Ureter (tissue), 1 donor: ENCODE measurements around the gene PLOD3. TPM values are rescaled to one million over a fixed set of nuclear protein-coding genes. Genes with fewer than 3 reads are reported as not detected.
"Not testable (repeated sequence)": the region's sequence is repeated elsewhere in the genome, so short reads cannot be mapped to it uniquely, and the experiment has no call there.

Source experiments
- DNase-seq: peaks from one replicate; pipeline ENCODE4 v3.0.0-alpha.2; 2020; ENCODE audit warnings: low spot score
- total RNA-seq: library from RNA; stranded (reverse); gene quantifications from one replicate; pipeline ENCODE4 v1.2.4, GENCODE V29; 2023
- donor health status: DM: yes; HTN: yes; CAD: no.

Gene PLOD3, protein sequence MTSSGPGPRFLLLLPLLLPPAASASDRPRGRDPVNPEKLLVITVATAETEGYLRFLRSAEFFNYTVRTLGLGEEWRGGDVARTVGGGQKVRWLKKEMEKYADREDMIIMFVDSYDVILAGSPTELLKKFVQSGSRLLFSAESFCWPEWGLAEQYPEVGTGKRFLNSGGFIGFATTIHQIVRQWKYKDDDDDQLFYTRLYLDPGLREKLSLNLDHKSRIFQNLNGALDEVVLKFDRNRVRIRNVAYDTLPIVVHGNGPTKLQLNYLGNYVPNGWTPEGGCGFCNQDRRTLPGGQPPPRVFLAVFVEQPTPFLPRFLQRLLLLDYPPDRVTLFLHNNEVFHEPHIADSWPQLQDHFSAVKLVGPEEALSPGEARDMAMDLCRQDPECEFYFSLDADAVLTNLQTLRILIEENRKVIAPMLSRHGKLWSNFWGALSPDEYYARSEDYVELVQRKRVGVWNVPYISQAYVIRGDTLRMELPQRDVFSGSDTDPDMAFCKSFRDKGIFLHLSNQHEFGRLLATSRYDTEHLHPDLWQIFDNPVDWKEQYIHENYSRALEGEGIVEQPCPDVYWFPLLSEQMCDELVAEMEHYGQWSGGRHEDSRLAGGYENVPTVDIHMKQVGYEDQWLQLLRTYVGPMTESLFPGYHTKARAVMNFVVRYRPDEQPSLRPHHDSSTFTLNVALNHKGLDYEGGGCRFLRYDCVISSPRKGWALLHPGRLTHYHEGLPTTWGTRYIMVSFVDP
- 50.9 TPM for total RNA-seq

DNA sequence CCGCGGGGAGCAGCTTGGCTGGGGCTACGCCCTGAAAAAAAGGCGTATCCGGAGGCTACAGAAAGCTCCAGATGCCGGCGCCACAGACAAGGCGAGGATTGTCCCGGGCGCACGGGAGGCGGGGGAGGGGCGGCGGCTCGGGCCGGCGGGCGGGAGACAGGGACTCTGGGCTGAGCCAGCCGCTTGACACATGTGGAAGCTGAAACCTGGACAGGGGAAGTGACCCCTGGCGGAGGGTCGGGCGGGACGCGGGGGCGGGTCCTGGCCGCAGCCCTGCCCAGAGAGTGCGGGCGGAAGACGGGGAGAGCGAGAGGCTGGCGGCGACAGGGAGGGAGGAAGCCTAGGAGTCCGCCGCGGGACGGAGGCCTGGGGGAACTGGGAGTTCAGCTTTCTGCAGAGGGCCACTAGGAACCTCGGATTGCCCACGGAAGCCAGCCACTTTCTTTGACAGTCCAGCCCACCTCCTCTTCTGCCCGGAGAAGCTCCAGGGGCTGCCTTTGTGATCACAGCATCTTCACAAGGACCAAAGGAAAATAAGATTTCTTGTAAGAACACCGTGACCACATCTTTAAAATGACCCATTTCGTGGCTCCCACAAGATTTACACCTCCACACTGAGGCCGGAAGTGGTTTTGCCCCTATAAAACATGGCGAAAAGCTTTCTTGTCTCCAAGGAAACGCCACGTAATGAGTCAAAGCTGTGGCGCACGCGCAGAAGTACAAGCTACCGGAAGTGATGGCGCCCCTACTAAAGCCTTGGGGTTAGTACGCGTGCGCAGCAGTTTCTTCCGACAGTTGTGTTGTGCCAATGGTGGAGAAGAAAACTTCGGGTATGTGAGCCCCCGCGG, at the start of gene PLOD3, which contains the start of gene ZNHIT1:
PLOD3 (minus strand) TSS at position 194 of the 848 bp plus-strand sequence. CDS start 307 bp downstream, outside the sequence.
ZNHIT1 (plus strand) TSS at position 778 of the 848 bp plus-strand sequence; CDS start at position 809, 31 bp downstream.
- DNase-seq, result peak; percentile 97

DNA sequence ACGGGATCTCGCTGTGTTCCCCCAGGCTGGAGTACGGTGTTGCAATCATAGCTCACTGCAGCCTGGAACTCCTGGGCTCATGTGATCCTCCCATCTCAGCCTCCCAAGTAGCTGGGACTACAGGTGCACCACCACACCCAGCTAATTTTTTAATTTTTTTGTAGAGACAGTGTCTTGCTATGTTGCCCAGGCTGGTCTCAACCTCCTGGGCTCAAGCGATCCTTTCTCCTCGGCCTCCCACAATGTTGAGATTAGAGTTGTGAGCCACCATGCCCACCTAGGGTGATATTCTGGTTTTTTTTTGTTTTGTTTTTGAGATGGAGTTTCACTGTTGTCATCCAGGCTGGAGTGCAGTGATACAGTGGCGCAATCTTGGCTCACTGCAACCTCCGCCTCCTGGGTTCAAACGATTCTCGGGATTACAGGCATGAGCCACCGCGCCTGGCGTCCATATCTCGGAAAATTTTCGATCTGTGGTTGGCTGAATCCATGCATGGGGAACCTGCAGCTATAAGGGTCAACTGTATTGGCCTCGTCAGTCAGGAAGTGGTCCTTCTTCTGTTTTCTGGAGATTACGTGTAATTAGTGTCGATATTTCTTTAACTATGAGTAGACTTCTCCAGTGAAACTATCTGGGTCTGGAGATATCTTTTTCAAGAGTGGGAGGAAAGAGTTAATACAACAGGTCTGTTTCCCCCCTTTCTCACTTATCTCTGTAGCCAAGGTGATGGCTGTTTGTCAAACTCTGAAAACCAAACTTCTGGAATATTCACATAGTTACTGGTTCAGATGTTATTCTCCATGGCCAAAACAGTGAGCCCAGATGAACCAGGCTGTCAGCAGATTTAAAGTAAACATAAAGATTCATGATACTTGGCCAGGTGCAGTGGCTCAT, 48.5 kb upstream of the PLOD3 start:
- no peak for DNase-seq

DNA sequence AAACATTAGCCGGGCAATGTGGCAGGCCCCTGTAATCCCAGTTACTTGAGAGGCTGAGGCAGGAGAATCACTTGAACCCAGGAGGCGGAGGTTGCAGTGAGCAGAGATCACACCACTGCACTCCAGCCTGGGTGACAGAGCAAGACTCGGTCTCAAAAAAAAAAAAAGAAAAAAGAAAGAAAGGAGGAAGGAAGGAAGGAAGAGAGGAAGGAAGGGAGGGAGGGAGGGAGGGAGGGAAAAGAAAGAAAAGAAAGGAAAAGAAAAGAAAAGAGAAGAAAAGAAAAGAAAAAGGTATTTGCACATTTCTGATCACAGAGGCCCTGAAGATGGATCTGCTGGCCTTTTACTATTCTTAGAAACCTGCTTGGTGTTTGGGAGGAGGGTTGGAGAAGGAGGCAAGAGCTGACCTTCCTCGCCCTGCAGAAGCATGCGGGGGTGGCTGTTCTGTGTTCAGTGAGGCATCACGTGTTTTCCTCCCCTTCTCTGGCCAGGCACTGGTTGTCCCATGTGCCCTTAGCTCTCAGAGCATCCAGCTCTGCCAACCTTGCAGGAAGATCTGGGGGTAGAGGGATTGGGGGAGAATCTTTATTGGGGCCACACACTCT, 46.8 kb upstream of the PLOD3 start:
- DNase-seq, result not testable (repeated sequence)

DNA sequence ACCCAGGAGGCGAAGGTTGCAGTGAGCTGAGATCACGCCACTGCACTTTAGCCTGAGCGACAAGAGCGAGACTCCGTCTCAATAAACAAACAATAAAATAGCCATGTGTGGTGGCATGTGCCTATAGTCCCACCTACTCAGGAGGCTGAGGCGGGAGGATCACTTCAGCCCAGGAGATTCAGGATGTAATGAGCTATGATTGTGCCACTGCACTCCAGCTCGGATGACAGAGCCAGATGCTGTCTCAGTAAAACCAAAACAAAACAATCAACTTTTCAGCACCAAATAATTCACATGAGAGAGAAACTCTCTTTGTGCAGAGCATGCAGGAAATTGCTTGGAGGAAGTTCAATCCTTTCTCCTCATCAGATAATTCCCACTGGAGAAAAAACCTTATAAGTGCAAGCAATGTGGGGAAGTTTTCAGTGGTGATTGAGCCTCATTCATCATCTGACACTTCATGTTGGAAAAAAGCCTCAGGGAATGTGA, 40.9 kb upstream of the PLOD3 start:
- DNase-seq, result no peak

DNA sequence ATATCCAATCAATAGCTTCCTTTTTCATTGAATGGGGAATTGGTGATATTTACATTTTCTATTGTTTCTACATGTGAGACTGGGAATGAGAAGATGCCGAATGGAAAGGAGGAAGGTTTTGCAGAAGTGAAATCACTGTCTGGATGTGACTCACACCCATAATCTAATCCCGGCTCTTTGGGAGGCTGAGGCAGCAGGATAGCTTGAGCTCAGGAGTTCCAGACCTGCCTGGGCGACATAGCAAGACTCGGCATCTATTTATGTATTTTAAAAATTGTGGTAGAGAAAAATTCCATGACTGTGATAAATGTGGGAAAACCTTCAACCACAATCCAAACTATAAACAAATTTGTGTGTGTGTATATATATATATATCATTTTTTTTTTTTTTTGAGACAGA, 38.4 kb upstream of the PLOD3 start:
- no peak for DNase-seq

DNA sequence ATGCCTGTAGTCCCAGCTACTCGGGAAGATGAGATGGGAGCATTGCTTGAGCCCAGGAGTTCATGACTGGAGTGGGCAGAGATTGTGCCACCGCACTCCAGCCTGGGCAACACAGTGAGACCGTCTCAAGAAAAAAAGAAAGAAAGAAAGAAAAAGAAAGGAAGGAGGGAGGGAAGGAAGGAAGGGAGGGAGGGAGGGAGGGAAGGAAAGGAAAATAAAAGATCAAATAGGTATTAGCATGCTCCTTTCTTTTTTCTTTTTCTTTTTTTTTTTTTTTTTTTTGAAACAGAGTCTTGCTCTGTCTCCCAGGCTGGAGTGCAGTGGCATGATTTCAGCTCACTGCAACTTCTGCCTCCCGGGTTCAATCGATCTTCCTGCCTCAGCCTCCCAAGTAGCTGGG, 35.8 kb upstream of the PLOD3 start:
- not testable (repeated sequence) for DNase-seq

DNA sequence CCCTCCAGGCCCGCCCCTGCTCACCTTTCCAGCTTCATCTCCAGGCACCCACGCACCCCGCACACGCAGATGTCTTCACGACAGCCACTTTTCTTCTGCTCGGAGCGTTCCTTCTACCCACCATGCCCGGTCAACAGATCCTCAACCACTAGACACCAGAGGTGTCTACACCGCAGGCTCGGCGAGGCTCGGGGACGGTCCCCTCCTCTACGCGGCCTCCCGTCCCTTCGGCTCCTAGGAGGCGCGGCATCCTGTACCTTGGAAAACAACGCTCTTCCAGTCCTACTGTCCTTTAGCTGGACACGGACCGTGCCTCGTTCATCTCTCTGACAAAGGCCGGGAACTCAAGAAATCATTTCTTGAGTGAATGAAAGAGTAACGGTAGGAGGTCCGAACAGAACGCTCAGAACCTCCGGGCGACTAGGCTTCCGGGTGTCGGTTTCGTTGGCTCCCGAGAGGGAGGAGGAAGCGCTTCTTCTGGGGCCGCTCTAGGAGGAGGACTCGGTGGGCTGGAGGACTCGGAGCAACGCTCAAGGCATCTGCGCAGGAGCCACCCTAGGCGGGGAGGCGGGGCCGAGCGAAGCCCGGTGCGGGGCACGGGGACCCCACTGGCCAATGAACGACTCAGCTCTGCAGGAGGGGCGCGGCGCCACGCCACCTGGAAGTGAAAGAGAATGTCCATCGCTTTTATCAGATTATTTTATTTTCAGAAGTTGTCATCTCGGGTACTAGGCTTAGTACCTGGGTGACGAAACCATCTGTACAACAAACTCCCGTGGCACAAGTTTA, 34.7 kb upstream of the PLOD3 start:
- peak; percentile 97 for DNase-seq

DNA sequence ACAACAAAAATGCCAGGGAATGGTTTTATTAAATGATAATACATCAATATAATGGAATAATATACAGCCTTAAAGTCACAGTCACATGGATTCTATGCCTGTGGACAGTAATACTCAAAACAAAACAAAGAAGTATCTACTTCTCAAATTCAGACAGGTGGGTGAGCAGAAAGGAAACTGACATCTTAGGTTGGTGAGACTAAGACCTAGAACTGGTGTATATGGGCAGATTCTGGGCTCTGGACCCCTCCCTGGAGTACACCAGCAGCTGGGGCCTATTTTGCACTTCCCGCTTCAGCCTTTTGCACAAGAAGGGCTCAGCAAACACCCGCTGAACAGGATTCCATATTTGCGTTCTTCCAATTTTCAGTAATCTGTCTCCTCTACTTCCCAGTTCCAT, 32.9 kb upstream of the PLOD3 start:
- no peak for DNase-seq

DNA sequence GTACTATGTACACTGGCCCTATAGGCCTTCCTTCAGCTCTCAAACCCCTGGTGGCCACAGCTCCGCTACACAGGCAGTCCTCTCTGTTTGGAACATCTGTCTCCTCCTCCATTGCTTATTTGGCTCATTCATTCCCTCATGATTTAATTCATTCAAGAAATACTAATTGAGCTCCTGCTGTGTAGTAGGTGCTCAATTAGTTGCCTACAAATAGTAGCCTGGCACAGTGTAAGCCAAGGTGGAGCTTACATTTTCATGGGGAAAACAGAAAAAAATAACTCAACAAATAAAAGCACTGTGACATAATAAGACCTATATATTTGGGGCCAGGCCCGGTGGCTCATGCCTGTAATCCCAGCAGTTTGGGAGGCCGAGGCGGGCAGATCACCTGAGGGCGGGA, 30.9 kb upstream of the PLOD3 start:
- no peak for DNase-seq

DNA sequence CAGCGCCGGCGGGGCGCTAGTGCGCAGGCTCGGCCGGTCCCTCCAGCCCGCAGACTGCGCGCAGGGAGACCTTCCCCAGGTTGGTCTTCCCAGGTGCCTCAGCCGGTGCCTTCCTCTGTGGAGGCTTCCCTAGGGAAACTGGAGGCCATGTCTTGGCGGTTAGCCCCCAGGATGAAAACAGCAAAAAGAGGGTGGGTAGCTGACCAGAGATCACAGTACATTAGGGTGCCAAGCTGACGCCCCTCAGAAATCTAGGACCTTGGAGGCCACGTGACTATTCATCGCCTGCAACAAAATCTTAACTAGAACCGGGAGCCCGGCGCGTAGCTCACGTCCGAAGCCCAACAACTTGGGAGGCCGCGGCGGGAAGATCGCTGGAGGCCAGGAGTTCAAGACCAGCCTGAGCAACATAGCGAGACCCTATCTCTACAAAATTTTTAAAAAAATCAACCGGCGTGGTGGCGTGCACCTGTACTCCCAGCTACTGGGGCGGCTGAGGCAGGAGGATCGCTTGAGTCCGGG, 27.8 kb upstream of the PLOD3 start:
- DNase-seq, result no peak

DNA sequence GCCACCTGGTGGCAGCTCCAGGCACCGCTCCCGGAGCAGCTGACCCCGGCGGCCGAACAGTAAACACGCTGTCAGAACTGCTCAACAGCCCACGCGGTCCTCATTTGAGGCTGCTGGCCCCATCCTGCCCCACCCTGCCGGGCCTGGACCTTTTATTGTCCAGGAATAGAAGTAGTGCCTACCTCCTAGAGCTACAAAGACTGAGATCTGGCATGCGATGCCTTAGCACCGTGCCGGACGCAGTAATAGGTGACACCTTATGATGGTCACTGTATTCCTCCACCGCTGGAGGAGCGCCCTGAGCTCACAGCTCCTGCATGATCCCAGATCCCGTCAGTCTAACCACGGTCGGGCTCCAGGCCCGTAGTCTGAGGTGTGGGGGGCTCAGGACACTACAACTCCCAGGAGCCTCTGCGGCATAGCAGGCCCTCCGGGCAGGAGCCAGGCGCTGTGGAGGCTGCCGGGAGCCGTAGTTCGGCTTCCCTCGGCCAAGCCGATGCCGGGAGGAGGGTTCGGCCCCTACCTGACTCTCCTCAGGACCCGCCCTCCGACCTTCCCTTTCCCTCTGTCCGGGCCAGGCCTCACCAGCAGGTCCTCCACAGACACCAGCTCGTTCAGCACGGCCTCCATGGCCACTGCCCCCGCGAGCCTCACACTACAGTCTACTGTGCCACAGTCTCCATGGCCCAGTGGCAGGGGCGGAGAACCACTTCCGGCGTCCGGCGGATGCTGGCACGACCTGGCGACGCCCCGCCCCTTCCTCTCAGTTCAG, 27.2 kb upstream of the PLOD3 start, which contains the start of gene FIS1:
FIS1 (minus strand) TSS at position 707 of the 772 bp plus-strand sequence; CDS start at position 630, 77 bp downstream.
- DNase-seq, result peak; percentile 93

DNA sequence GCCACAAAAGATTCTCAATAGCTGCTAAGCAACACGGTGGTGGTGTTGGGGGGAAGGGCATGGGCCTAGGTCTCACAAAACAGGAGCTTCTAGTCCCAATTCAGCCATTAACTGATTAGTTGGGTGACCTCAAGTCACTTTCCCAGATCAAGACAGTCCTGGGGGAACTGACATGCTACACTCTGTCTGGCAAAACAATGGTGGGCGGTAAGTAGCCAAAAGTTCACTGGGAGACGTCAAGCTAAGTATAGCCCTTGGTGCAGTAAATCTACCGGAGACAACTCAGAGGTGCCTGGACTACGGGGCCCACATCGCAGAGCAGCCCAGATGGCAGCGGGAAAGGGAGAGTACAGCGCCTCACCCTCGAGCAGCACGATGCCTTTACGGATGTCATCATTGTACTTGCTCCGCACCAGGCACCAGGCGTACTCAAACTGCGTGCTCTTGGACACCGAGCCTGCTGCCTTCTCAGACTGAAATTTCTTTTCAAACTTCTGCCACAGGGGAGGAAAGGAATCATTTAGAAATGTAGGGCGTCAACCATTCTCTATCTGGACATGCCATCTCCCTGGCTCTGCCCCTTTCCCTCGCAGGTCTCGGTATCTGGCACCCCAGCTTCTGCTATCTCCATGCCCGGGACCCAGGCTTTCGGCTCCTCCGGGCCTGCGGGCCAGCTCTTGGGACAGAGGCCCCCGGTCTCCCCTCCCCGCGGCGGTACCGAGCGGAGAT, 26.4 kb upstream of the PLOD3 start:
- DNase-seq, result no peak

DNA sequence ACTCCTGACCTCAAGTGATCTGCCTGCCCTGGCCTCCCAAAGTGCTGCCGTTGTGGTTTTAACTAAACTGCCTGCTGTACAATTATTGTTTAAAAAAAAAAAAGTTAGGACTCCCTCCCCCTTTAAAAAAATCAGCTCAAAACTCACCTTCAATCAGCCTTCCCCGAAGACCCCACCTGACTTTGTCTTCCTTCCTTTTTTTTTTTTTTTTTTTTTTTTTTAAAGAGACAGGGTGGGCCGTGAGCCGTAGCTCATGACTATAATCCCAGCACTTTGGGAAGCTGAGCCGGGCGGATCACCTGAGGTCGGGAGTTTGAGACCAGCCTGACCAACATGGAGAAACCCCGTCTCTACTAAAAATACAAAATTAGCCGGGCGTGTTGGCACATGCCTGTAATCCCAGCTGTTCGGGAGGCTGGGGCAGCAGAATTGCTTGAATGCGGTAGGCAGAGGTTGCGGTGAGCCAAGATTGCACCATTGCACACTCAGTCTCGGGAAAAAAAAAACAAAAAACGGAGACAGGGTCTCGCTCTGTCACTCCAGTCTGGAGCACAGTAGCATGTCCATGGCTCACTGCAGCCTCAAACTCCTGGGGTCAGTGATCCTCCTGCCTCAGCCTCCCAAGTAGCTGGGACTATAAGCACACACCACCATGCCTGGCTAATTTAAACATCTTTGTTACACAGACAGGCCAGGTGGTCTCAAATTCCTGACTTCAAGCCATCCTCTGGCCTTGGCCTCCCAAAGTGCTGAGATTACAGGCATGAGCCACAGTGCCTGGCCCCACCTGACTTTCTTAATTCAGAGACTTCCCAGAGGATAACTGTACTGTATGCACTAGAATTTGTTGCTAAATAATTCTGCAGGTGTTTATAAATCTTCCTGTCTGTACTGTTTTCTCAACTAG, 24.3 kb upstream of the PLOD3 start:
- no peak for DNase-seq

DNA sequence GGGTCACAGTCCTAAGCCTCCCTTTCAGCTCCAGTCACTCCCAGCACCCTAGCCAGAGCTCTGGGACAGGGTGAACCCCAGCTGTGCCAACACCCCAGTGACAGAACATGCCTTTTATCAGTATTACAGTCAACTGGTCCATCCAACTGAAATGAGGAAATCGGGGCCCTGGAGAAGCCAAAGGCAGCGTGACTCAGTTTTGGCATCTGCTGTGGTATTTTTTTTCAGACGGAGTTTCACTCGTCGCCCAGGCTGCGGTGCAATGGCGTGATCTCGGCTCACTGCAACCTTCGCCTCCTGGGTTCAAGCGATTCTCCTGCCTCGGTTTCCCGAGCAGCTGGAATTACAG, 23.6 kb upstream of the PLOD3 start:
- DNase-seq, result no peak

DNA sequence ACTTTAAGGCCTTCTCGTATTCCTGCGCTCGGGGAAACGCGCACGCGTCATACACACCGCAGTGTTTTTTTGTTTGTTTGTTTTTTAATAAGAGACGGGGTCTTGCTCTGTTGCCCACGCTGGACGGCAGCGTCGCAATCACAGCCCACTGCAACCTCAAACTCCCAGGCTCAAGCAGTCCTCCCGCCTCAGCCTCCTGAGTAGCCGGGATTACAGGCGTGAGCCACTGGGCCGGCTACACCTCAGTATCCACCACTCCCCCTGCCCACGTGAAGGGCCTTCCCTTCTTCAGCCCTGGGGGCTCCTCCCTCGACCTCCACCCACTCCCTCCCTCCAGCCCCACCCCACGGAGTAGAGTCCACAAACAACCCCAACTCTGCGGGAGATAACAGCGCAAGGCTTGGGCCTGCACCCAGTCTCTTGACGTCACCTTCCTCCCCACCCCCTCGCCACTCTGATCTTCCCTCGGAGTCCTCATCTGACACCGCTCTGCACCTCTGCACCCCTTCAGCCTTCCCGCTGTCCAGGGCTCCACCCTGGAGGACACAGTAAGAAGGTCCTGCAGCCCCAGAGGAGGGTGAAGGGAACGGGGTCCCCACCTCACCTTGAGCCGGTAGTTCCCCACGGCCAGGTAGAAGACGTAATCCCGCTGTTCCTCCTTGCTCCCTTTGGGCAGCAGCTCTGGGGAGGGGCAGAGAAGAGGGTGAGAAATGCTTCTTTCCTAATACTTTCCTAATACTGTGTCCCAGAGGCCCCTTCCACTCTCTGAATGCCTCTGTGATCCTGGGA, 23.0 kb upstream of the PLOD3 start:
- no peak for DNase-seq

DNA sequence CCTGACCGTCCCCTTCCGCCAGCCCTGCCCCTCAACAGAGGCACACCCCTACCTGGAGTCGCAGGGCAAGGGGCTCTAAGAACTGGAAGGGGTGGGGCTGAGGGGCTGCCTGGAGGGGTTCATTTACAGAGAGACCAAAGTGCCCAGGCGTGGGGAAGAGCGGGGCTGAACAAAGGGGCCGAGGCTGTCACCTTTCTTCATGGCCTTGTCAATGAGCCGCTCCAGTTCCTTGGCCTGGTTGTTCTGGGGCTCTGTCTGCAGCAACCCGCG, 22.5 kb upstream of the PLOD3 start:
- no peak for DNase-seq
